ENCODE results near the gene MYLIP. TPM values are rescaled to one million over a fixed set of nuclear protein-coding genes. Genes with fewer than 3 reads are reported as not detected.

Gene MYLIP
- total and polyA plus RNA-seq, 12 donors, result 7.5 to 49.2 (median 28.8) TPM

DNA sequence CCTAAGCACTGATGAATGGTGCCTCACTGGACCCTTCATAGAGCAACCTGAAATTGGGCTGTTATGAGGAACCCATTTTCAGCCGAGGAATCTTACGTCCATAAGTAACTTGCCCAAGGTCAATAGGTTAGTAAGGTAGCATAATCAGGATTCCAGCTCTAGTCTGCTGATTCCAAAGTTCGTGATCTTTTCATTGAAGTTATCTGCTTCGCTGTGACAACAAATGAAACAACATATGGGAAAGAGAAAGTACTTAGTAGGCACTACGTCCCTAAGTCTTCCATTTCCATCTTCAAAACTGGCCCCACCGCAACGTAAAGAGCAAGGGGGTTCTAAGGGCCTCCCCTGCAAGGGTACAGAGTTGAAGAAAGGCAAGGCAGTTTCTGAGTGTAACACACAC, 49.5 kb downstream of the MYLIP start:
- no peak overlapping the region for H3K27ac ChIP-seq
- peaks cover 0 to 6% of the 10 kb centered on the region in 2 donors for H3K4me1 ChIP-seq (replicated peaks in 1 of 2)
- no peak overlapping the region for H3K4me3 ChIP-seq
- intact Hi-C loops (cut with DNase I), result no loop called here
- 87 to 92% (median 91%) methylated on average over 7 of the region's 7 CpGs for WGBS, 4 donors
- H3K9me3 ChIP-seq (replicated peaks in 1 of 3), result no peaks in the 10 kb centered on the region
- no peak for DNase-seq
- TF ChIP-seq, protein P1, sequence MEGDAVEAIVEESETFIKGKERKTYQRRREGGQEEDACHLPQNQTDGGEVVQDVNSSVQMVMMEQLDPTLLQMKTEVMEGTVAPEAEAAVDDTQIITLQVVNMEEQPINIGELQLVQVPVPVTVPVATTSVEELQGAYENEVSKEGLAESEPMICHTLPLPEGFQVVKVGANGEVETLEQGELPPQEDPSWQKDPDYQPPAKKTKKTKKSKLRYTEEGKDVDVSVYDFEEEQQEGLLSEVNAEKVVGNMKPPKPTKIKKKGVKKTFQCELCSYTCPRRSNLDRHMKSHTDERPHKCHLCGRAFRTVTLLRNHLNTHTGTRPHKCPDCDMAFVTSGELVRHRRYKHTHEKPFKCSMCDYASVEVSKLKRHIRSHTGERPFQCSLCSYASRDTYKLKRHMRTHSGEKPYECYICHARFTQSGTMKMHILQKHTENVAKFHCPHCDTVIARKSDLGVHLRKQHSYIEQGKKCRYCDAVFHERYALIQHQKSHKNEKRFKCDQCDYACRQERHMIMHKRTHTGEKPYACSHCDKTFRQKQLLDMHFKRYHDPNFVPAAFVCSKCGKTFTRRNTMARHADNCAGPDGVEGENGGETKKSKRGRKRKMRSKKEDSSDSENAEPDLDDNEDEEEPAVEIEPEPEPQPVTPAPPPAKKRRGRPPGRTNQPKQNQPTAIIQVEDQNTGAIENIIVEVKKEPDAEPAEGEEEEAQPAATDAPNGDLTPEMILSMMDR (IDR thresholded peaks at IDR 0.05), result no peak
- TF ChIP-seq POLR2A (IDR thresholded peaks at IDR 0.05), result no peak
- H3K36me3 ChIP-seq (replicated peaks in 1 of 2), result no peaks in the 10 kb centered on the region
- H3K27me3 ChIP-seq, result no peaks in the 10 kb centered on the region

- Histone ChIP-seq H3K4me1 (replicated peaks in 1 of 2) (peaks cover 0 to 8% of the 10 kb centered on the region in 2 donors), H3K27ac (no peak overlapping the region), H3K36me3 (replicated peaks in 1 of 2) (no peaks in the 10 kb centered on the region), H3K27me3 (no peaks in the 10 kb centered on the region), H3K9me3 (replicated peaks in 1 of 3) (no peaks in the 10 kb centered on the region), H3K4me3 (no peak overlapping the region)
- intact Hi-C loops (cut with DNase I), result no loop called here
- TF ChIP-seq, protein P1 (IDR thresholded peaks at IDR 0.05), result no peak
- no peak for TF ChIP-seq POLR2A (IDR thresholded peaks at IDR 0.05)
- WGBS, 4 donors, result 86 to 98% (median 98%) methylated on average over 2 of the region's 2 CpGs
- no peak for DNase-seq
Measured at GRCh38 chr6:16179063-16179462, 50.2 kb downstream of the MYLIP start.

DNA sequence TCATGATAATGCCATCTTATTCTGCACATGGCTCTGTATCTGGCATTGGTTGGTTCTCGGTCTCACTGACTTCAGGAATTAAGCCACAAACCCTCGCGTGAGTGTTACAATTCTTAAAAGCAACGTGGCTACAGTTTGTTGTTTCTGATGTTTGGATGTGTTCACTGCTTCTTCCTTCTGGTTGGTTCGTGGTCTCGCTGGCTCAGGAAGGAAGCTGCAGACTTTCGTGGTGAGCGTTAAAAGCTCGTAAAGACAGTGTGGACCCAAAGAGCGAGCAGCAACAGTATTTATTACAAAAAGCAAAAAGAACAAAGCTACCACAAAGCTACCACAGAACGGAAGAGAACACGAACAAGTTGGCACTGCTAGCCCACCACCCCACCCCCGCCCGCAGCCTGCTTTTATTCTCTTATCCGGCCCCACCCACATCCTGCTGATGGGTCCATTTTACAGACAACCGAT, 51.1 kb downstream of the MYLIP start:
- TF ChIP-seq POLR2A (IDR thresholded peaks at IDR 0.05), result no peak
- TF ChIP-seq, protein P1 (IDR thresholded peaks at IDR 0.05), result no peak
- Histone ChIP-seq H3K27me3 (no peaks in the 10 kb centered on the region), H3K9me3 (replicated peaks in 1 of 3) (no peaks in the 10 kb centered on the region), H3K4me3 (no peak overlapping the region), H3K4me1 (replicated peaks in 1 of 2) (peaks cover 0 to 8% of the 10 kb centered on the region in 2 donors), H3K27ac (no peak overlapping the region), H3K36me3 (replicated peaks in 1 of 2) (no peaks in the 10 kb centered on the region)
- intact Hi-C loops (cut with DNase I), result loop anchor here in 1 of 2 donors (5.0 to 10.0 kb wide), 2 partner anchors 45 to 488 kb away; no protein-coding TSS in a partner anchor
- WGBS, 4 donors, result 71 to 78% (median 75%) methylated on average over 16 of the region's 16 CpGs
- no peak for DNase-seq

- TF ChIP-seq POLR2A (IDR thresholded peaks at IDR 0.05), result no peak
- TF ChIP-seq, protein P1 (IDR thresholded peaks at IDR 0.05), result no peak
- 89 to 94% (median 90%) methylated on average over 21 to 45 of the region's 45 CpGs for WGBS, 4 donors
- intact Hi-C loops (cut with DNase I), result loop anchor here in 1 of 2 donors (5.0 to 10.0 kb wide), 2 partner anchors 46 to 489 kb away; no protein-coding TSS in a partner anchor
- Histone ChIP-seq H3K4me1 (replicated peaks in 1 of 2) (peaks cover 0 to 8% of the 10 kb centered on the region in 2 donors), H3K9me3 (replicated peaks in 1 of 3) (no peaks in the 10 kb centered on the region), H3K27ac (no peak overlapping the region), H3K27me3 (no peaks in the 10 kb centered on the region), H3K36me3 (replicated peaks in 1 of 2) (no peaks in the 10 kb centered on the region), H3K4me3 (no peak overlapping the region)
- DNase-seq, result no peak
Measured at GRCh38 chr6:16180696-16181438, 52.0 kb downstream of the MYLIP start.
